Activated gamma-delta T cell (primary cell): Measurements from ENCODE around the gene ZDHHC11B.

Experiments used
- DNase-seq: peaks from one replicate; lab custom pipeline; 2025; lab: John Stamatoyannopoulos, UW

The ZDHHC11B gene

DNA sequence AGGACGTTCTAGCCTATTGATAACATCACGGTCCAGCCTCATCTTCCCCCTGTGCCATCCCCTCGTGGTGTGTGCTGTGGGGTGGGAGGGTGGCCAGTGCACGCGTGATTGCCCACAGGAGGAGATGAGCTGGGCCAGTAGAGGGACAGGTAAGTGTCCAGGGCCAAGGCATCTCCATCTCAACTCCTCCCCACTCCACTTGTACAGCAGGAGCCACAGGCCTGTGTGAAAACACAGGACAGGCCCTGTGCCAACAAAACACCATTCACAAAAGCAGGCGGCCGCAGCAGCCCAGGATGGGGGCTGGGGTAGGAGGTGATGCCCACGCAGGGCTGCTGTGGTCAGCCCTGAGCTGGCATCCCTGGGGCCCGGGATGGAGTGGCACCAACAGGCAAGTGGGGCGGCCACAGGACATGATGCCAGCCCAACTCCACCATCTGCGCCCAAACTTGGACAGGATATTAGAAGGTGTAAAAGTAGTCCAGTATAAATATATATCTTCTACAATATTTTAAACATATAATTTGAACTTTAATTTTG, 124.0 kb downstream of the ZDHHC11B start:
- no peak for DNase-seq
